HG02885 (cell line): ENCODE measurements around the gene CDH2.

Source experiments
- ATAC-seq: cut with Tn5 transposase; IDR thresholded peaks from one replicate; pipeline ENCODE4 v1.9.1; 2021; ENCODE audit warnings: mild to moderate bottlenecking; ENCODE audit not compliant: unreplicated experiment, poor library complexity

CDH2 gene

DNA sequence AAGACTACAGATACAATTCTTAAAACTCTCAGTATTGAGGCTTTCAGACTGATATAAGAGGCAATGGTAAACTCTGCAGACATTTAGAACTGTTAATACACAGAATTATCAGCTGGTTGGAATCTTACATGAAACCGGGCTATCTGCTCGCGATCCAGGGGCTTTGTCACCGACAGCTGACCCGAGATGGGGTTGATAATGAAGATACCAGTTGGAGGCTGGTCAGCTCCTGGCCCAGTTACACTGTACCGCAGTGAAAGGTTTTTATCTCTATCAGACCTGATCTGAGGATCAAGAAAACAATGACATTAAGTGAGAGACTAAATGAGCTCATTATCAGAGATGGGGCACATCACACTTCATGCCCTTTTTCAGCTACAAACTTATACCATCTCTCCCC lies 167.3 kb downstream of the CDH2 start:
- no peak for ATAC-seq

DNA sequence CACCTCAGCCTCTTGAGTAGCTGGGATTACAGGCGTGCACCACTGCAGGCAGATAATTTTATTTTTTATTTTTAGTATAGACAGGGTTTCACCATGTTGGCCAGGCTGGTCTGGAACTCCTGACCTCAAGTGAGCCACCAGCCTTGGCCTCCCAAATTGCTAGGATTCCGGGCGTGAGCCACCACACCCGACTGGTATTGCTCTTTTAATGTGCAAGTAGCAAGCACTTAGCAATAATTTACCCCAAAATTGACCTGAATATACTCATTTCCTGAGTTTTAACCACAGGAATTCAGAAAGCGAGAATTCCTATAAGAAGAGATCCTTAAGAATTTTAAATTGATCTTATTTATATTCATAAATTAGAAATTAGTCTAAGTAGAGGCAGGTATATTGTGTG lies 169.1 kb downstream of the CDH2 start:
- no peak for ATAC-seq

DNA sequence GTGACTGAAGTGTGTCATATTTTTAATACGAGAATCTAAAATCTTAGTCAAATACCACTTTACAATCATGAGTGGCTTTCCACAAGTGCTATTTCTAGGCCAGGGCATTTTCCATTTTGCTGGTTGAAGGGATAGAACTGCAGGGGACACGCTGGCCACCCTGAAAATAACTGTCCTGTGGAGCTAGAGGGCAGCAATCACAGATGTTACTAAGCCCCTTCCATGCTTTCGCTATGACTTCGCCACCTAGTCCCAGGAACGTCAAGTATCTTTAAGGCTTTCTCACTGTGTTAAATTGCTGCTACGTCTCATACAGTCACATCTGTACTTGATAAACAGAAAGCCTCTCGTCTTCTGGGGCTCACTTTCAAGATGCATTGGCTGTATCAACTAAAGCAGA lies 171.8 kb downstream of the CDH2 start:
- ATAC-seq, result no peak

DNA sequence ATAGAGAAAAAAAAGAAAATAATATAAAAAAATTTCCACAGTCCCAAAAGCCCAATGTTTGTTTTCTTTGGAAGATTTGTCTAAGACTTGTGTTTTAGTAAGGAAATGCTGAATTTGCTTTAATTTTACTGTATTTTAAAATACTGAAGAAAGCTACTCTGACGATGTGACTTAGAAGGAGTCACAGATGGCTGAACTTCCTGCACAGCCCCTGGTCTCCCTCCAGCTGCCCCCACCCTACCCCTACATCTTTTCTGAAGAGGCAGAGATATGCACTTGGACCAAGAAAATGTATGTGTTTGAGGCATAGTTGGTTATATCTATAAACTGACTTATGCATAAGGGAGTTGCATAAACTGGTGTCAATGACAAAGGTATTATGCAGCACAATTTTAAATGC lies 172.3 kb downstream of the CDH2 start:
- ATAC-seq, result no peak

DNA sequence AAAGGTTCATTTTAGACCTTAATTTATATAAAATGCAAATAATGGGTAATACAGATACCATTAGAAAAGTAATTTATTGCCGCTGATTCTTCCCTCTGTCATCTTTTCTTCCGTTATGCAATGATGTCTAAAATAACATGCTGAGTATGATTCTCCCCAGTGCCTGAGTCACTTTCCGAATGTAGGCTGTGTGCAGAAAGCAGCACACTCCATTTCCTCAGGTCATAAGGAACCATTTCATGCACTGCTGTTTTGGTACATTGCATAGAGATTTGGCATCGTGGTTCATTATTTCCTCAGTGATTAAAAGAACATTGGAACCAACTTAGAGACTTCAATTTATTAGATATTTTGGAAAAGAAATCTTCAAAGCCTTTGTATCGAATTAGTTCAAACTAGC lies 173.5 kb downstream of the CDH2 start:
- ATAC-seq, result no peak

DNA sequence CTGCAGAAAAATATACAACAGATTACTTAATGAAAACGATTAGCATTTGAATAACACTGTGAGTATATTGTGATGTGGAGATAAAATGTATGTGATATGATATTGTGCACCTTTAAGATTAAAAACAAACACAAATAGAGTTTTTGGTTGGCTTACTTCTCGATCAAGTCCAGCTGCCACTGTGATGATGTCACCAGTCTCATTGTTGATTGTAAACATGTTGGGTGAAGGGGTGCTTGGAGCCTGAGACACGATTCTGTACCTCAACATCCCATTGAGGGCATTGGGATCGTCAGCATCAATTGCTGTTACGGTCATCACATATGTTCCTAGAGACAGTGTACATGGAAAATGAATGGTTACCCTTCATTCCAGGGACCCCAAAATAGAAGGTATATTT lies 174.1 kb downstream of the CDH2 start:
- no peak for ATAC-seq

DNA sequence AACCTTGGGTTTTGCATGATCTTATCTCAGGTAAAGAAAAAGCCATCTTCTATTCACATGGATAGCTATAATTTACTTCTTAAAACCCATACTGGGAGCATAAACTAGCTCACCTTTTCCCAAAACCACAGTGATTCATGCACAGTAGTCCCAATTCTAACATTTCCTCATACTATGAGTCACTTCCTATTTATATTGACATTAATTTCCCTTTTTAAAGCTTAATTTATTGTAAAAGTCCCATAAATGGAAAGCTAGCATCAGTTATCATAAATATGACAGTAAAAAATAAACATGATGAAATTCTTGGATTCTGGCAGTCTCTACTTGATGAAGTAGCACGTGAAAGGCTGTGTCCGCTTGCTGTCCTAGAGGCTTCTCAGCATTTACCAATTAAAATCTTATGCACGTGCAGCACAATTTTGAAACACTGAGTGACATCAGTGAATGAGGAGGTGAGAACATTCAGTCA lies 180.1 kb downstream of the CDH2 start:
- no peak for ATAC-seq

DNA sequence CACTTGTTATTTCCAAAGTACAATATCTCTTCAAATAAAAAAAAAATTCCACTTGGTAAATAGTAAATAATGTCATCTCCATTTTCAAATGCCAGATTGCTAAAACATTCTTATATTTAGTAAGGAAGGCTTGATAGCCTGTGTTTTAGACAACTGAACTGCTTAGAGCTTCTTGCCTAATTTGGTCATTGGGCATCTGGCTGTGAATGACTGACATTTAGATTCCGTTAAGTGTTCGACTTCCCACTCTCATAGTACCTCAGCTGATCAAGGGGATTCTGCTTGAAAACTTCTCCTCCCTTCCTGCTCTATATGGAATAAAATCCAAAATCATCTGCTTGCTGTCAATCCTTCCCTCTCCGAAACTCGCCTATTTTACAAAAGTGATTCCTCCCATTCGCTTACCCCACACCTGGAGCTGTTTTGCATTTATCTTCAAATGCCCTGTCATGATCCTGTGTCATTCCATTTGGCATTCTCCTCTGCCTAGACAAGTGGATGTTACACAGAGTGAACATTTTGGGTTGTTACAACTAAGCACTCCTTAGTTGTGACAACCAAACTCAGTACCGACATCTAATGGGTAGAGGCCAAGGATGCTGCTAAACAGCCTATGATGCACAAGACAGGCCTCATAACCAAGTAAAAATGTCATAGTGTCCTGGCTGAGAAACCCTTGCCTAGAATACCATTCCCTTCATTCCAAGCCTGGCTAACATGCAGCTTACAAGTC lies 181.0 kb downstream of the CDH2 start:
- ATAC-seq, result no peak

DNA sequence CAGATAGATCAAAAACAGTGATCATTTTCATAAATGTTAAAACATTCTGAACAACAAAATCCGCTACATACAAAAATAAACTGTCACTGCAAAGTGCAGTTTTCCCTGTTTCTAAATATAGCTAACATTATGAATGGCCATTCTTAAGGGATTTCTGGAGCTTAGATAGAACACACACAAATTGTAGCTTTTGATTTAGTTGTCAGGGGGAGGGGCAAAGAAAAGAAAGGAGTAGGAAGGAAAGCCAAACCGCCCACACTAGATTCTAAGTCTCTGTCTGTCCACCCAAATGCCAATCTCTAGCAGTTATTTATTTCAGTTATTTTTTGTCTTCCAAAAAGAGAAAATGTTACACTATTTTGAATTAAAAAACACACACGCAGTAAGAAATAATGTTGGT lies 182.4 kb downstream of the CDH2 start:
- no peak for ATAC-seq

DNA sequence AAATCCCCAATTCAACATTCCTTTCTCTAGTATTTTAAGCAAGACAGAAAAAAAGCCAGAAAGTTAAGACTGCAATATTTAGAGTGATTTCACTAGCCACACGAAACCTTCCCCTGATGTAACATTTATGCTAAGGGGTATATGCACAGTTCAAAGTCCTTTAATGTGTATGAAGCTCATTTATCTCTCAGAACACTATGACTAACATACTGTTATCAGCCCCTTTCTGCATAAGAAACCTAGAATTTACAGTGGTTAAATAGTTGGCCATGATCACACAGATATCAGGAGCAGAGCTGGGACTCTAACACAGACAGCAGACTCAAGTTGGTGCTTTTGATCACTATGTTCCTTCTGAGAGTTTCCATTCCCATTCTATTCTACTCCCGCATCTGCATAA lies 185.5 kb downstream of the CDH2 start:
- ATAC-seq, result no peak

DNA sequence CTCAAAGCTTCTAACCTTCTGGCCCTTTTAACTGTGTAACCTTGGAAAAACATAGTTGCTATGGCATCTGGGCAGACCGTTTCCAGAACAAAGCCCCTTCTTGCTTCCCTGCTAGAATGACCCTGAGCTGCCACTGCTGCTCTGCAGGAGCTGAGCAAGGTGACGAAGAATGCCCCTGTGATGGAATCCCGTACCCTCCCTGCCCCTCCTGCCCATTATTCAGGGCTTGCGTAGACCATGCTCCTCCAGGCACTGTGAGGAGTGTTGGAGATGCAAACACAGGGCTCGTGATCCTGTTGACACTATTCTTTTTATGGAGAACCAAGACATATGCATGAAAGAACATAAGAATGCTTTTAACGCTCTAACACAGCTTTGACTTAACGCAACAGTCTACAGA lies 191.1 kb downstream of the CDH2 start:
- no peak for ATAC-seq

DNA sequence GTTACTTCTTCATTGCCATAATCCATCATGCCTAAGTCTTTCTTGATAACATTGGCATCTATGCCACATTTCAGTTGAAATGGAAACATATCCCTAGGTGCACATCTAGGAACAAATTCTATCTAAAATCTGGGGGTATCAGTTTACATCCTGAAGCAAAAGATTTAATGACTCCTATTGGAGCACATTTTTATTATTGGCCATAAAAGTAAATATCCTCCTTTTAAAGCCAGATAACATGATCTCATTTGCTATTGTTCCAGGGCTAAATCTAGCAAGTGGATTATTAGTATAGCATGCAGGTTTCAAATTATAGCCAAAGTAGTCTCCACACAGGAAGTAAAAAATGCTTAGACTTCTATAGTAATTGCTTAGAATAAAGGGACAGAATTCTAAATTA lies 193.2 kb downstream of the CDH2 start:
- ATAC-seq, result no peak

DNA sequence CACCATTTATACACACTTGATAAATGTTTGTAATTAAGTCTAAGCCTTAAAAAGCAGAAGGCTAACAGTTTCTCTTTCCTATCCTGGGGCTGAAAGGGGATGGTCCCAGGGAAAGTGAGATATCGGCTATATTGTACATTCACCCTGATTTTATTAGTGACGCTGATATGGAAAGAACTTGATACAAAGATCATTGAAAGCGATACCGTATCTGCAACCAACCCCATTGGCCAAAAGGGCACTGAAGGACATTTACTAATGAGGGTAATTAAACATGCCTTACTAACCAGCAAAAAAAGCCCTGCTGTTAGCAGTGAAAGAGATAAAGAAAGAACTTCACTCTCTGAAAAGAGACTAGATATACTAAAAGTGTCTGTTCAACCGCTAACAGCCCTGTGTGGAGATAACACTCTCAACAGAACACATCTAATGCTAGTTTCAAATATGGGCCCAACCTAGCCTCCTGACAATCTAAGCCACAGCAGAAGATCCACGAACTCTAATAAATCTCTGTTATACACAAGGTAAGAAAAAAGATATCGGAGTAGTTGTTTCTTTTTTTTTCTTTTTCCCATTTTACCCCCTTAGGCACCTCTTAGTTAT lies 200.0 kb downstream of the CDH2 start:
- ATAC-seq, result no peak

DNA sequence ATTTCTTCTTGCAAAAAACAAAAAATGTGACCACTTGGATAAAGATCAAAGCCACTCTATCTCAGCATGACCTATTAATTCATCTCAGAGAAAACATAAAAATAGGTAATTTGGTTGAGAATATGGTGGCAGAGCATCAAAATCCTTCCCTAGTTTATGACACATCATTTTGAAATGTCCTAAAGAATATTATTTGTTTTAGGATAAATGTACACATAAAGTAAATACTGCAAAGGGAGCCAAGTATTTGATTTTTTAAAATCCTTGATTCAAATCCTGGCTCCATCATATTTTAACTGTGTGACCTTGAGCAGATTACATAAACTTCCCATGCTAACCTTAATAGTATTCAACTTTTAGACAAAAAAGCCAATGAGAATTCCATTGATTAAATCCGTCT lies 206.6 kb downstream of the CDH2 start:
- no peak for ATAC-seq

DNA sequence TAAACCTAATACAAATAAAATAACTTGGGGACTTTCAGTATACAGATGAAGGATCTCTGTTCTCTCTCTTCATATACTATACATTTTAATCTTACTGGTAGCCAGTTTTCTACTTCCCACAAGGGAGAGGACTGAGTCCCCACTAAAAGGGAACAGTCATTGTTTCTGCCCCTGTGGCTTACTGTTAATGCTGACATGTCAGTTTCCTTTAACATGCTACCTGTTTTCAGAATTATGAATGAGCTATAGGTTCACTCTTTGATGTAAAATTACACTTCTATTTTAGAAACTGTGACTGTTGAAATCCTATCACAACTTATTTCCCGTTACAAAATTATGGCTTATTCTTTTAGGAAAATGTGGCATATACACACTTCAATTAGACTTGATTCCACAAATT lies 207.7 kb downstream of the CDH2 start:
- ATAC-seq, result no peak

DNA sequence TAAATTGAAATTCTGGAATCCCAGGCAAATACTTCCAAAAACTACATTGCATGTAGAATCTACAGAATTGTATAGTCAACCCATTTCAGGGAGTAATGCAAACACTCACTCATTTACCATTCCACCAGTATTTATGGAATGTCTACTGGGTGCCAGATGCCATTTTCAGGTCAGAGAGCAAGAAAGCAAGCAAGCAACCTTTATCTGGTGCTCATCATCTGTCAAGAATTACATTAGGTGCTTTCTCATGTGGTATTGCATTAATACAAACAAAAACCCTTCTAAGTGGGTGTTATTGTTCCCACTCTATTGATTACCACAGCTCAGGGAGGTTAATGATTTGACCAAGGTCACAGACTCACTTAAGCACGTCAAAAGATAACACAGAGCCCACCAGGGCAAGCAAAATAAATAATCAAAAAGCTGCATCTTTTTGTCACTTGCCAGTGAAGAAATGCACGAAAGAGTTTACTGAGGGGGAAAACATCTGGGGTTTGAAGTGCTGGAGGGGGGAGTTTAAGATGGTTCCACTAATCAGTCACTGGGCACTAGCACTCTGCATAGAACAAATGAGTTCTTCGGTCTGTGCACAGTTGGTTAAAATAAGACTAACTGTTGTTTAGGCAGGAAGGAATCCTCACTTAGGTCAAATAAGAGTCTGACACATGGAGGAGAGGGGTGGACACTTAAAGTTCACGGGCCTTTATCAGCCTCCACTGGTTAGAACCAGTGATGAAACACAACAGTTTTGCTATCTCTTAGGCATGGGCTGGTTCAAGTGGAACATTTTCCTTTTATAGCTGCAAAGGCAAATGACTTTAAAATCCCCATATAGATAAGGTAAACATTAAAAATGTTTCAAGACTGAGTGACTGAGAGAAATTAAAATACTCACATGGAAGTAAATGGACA lies 208.8 kb downstream of the CDH2 start:
- ATAC-seq, result no peak

DNA sequence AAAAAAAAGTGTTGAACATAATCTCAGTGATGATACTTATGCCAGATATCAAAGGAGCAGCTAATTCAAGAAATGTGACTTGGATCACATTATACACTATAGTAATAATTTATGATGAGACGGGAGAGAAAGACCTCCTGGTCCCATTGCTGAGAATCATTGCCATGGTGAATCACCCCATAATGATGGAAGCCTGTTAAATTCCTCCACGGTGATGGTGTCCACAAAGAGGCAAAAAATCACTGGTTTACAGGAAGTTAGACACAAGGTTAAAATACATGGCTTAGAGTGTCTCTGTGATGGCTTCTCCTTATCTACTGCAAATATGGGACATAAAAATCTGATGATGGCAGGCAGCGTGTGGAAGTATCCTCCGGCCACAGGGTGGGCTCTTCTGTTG lies 210.0 kb downstream of the CDH2 start:
- ATAC-seq, result no peak

DNA sequence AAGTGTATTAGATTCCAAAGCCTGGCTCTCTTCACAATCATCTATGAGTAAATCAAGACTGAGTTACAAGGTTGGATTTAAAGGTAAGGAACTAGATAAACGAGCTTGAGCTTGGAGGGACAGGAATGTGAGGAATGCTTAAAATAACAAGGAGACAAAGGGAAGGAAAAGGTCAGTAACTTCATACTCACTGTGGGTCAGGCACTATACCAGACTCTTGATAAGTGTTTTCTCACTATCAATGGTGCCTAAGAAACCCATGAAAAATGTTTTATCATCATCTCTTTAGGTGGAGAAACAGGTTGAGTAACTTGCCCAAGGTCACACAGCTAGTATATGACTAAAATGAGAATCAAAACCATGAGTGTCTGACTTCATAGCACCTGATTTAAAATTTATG lies 212.1 kb downstream of the CDH2 start:
- no peak for ATAC-seq

DNA sequence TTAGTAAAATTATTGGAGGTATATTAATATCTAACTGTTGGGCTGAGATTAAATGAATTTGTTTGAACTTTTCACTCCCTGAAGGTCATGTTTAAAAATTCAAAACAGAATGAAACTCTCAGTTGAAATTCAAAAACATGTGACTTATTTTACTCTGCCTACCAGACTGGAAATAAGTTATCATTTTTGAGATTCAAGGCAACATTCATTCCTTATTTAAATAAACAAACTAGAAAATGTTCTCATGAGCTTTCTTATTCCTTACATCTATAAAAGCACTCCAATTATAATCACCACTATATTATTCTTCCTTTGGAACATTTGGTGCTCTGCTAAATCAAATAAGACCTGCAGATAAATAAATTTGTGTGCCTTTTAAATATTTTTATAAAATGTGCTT lies 217.8 kb downstream of the CDH2 start:
- ATAC-seq, result no peak

DNA sequence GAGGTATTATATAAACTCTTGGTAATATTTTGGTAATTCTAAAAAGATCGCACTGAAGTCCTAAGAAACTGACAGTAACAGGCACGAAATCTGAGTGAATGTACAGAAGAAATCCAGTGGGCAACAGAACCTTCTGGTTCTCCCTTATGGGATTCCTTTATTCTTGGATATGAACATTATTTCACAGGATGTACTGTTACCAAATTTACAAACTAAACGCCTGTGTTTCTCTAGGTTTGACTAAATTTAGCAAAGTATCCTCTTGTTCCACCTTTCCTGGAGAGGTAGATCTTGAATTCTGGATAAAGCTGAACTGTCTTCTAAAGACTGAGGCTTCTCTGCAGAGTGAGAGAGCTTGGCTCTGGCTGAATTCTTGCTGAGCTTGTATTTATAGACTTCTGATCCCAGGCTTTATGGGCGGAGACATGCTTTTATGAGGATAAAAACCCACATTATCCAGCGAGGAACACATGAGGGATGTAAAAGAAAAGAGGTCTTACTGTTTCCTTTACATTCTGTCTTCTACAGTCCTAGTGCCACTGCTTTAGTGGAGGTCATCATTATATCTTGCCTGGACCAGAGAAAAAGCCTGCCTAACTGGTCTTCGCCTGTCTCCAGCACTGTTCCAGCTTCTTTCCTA lies 220.8 kb downstream of the CDH2 start:
- ATAC-seq, result no peak

DNA sequence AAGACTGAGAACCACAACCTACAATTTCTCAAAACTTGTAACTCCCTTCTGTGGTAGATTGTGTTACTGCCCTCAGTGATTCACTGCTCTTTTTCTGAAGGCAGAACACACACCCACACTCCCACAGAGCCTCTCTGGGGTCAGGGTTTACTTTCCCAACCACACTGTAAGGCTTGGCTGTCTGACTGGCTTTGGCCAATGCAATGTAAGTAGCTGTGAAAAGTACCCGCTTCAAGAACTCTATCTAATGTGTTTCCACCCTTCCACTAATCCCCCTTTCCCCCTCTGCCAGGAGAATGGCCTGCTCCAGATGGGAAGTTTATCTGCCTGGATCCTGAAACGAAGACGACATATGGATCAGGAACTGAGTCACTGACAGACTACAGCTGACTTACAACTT lies 222.7 kb downstream of the CDH2 start:
- ATAC-seq, result no peak
